LNCAP (cell line): Measurements from ENCODE around the gene GLT1D1.

Experiments used
- CTCF ChIP-seq: fragments of 450-650 bp; IDR thresholded peaks from 2 replicates; pipeline ENCODE4 v1.5.1; 2017; ENCODE audit warnings: mild to moderate bottlenecking

The GLT1D1 gene

DNA sequence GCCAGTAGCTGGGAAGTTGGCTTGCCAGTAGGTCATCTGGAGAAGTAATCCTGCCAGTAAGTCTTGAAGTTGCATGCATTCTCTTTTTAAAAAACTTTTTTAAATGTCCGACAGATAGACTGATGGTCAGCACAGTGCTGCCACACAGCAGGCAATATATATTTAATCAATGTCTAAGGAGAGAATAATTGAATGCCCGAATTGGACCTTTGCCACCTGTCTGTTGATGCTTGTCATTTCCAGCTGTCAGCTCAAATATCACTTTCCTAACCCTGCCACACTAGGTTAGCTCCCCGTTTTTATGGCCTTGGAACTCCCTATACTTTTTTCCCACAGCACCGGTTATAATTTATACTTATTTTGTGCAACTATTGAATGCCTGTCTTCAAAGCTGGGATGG, 27.4 kb upstream of the GLT1D1 start:
- no peak for TF ChIP-seq CTCF

GRCh38 chr12:128827724-128828123, 25.6 kb upstream of the GLT1D1 start:
- no peak for TF ChIP-seq CTCF

- no peak for TF ChIP-seq CTCF
Measured at GRCh38 chr12:128829861-128830504, 23.3 kb upstream of the GLT1D1 start.

DNA sequence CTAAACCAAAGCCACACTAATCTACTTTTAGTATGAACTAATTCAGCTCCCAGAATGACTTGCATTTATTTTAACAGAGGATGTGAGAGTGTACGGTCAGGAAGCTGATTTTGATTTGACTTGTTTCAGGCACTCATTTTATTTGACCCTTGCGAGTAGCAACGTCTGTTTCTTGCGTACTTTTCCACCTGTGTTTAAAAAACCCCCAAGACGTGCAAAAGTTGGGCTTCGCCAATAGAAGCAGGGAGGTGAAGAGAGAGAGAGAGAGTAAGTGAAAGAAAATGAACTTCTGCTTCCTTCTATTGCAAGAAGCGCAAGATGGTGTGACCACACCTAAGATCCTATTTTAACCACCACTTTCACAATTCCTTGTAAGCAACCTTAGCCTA, 22.8 kb upstream of the GLT1D1 start:
- TF ChIP-seq CTCF = no peak

- no peak for TF ChIP-seq CTCF
Measured at GRCh38 chr12:128833418-128833817, 19.9 kb upstream of the GLT1D1 start.

- TF ChIP-seq CTCF = no peak
Measured at GRCh38 chr12:128840862-128841468, 12.3 kb upstream of the GLT1D1 start.

DNA sequence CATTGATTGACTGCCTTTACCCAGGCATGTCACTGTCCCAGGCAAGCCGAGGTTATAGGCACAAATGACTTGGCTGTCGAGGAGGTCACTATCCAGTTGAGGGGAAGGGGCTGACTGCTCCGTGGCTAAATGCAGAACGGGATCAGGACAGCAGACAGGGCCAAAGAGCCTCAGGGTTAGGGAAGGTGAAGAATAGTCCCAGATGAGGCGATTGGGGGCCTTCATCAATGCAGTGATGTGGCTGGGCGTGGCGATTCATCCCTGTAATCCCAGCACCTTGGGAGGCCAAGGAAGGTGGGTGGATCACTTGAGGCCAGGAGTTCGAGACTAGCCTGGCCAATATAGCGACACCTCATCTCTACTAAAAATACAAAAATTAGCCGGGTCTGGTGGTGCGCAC, 10.7 kb upstream of the GLT1D1 start:
- no peak for TF ChIP-seq CTCF

DNA sequence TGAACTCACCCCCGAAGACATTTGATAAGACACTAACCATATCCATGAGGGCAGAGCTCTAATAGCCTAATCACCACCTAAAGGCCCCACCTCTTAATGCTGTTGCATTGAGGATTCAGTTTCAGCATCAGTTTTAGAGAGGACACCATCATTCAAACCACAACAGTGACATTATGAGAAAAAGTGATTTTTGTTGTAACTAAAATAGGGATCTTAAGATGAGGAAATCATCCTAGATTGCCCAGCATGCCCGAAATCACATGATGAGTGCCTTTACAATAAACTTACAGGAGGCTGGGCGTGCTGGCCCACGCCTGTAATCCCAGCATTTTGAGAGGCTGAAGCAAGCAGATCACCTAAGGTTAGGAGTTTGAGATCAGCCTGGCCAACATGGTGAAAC, 9.7 kb upstream of the GLT1D1 start:
- no peak for TF ChIP-seq CTCF
